PFSK-1 (cell line): ENCODE data around the gene AOPEP.

Source experiments
- FOXP2 ChIP-seq: optimal IDR thresholded peaks from 2 replicates; pipeline ENCODE3; 2011; ENCODE audit warnings: borderline replicate concordance, control low read depth, inconsistent platforms; ENCODE audit not compliant: insufficient read depth; ENCODE audit errors: extremely low read length, extremely low read depth
- POLR2AphosphoS5 ChIP-seq: IDR thresholded peaks from 2 replicates; pipeline ENCODE4 v1.6.1; 2012; ENCODE audit warnings: low read depth, mild to moderate bottlenecking, control low read depth, low read length, moderate library complexity
- SIN3A ChIP-seq: IDR thresholded peaks from 2 replicates; pipeline ENCODE4 v1.6.1; 2012; ENCODE audit warnings: mild to moderate bottlenecking, low read length, moderate library complexity, borderline replicate concordance; ENCODE audit not compliant: insufficient read depth
- TAF1 ChIP-seq: IDR thresholded peaks from 2 replicates; pipeline ENCODE4 v1.6.1; 2012; ENCODE audit warnings: low read length, control low read depth, borderline replicate concordance; ENCODE audit not compliant: insufficient read depth
- TF ChIP-seq, protein P1 (sequence below), 2 experiments: IDR thresholded peaks; 2 replicates each; pipeline versions ENCODE4 v1.6.1 to v1.8.0; 2011 to 2012; ENCODE audit warnings: low read depth in 2 of 2, low read length in 2 of 2, control low read depth in 1 of 2, inconsistent platforms in 1 of 2, mild to moderate bottlenecking in 1 of 2, moderate library complexity in 1 of 2; ENCODE audit not compliant: insufficient read depth in 1 of 2

AOPEP gene

DNA sequence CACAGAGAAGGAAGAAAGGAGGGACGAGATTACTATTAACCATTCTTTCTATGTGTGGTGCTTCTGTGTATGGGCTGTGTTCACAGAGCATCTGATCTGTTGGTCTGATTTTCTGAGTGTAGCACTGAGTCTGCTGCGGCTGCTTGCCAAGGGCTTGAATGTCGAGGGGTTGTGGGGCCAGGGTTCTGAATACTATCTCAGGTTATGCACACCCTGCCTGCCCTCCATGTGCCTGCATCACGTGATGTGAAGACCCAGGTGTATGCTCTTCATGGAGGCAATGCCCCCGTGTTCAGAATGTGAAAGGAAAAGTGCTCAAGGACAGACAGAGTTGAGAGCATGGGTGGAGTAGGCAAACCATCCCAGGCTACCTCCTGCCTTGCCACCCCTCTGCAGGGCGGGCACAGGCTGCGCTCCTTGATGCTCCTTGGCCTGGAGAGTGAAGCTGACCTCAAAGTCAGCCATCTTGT lies 336.1 kb downstream of the AOPEP start:
- TF ChIP-seq POLR2AphosphoS5 (no peak), SIN3A (no peak), TAF1 (no peak), FOXP2 (no peak)
- TF ChIP-seq, protein P1, sequence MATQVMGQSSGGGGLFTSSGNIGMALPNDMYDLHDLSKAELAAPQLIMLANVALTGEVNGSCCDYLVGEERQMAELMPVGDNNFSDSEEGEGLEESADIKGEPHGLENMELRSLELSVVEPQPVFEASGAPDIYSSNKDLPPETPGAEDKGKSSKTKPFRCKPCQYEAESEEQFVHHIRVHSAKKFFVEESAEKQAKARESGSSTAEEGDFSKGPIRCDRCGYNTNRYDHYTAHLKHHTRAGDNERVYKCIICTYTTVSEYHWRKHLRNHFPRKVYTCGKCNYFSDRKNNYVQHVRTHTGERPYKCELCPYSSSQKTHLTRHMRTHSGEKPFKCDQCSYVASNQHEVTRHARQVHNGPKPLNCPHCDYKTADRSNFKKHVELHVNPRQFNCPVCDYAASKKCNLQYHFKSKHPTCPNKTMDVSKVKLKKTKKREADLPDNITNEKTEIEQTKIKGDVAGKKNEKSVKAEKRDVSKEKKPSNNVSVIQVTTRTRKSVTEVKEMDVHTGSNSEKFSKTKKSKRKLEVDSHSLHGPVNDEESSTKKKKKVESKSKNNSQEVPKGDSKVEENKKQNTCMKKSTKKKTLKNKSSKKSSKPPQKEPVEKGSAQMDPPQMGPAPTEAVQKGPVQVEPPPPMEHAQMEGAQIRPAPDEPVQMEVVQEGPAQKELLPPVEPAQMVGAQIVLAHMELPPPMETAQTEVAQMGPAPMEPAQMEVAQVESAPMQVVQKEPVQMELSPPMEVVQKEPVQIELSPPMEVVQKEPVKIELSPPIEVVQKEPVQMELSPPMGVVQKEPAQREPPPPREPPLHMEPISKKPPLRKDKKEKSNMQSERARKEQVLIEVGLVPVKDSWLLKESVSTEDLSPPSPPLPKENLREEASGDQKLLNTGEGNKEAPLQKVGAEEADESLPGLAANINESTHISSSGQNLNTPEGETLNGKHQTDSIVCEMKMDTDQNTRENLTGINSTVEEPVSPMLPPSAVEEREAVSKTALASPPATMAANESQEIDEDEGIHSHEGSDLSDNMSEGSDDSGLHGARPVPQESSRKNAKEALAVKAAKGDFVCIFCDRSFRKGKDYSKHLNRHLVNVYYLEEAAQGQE (IDR thresholded peaks at IDR 0.05; ENCODE audit: insufficient read depth in 1 of 2, low read depth in 2 of 2, low read length in 2 of 2): no peak

DNA sequence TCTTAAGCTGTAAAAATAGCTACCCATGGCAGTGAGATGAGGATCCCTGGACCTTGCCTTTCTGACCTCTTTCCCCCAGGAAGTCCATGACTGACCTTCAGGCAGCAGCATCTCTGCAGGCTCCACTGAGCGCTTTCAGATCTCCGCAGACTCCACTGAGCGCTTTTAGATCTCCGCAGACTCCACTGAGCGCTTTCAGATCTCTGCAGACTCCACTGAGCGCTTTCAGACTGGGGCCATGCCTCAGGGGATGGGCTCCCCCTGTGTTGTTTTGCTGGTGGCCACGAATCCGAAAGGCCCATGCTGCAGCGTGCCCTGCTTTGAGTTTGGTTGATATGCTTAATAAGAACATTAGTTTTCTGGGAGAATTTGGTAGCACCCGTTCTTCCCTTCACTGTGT lies 336.8 kb downstream of the AOPEP start:
- no peak for TF ChIP-seq POLR2AphosphoS5
- no peak for TF ChIP-seq SIN3A
- TF ChIP-seq, protein P1 (IDR thresholded peaks at IDR 0.05; ENCODE audit: insufficient read depth in 1 of 2, low read depth in 2 of 2, low read length in 2 of 2): no peak
- TF ChIP-seq TAF1: no peak
- no peak for TF ChIP-seq FOXP2

DNA sequence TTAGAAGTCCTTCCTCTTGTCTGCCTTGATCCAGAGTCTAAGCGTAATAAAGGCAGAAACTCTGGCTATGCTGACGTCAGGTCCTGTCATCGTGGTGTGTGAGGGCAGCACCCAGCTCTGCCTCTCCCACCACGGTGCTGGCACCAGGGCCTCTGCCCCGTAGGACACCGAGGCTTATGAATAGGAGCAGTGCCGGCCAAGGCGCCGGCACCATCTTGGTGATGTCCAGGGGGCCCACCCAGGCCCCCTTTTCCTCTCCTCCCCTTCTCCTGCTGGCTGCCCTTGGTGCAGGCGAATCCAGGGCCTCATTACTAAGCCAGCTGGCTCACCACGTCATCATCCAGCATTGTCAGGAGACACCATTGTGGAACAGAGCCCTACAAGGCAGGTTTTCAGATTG lies 338.7 kb downstream of the AOPEP start:
- TF ChIP-seq SIN3A (no peak), POLR2AphosphoS5 (no peak), TAF1 (no peak), FOXP2 (no peak)
- TF ChIP-seq, protein P1 (IDR thresholded peaks at IDR 0.05; ENCODE audit: insufficient read depth in 1 of 2, low read depth in 2 of 2, low read length in 2 of 2): no peak

DNA sequence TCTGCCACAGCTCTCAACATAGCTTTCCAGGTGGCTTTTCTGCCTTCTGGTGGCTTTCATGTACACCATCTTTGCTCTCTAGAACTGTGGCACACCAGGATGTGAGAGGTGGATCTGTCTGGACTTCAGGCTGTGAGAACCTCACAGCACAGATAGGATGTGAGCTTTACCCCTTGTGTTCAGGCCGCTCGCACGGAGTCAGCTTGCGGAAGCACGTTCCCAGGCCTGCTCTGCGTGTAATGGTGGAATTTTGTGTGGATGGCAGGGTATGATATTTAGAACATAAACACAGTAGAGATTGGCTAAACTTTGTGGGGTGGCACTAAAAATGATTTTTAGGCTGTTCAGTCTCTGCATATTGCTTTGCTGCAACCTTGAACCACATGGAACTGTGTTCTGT lies 340.6 kb downstream of the AOPEP start:
- TF ChIP-seq SIN3A (no peak), TAF1 (no peak), POLR2AphosphoS5 (no peak), FOXP2 (no peak)
- TF ChIP-seq, protein P1 (IDR thresholded peaks at IDR 0.05; ENCODE audit: insufficient read depth in 1 of 2, low read depth in 2 of 2, low read length in 2 of 2): no peak

DNA sequence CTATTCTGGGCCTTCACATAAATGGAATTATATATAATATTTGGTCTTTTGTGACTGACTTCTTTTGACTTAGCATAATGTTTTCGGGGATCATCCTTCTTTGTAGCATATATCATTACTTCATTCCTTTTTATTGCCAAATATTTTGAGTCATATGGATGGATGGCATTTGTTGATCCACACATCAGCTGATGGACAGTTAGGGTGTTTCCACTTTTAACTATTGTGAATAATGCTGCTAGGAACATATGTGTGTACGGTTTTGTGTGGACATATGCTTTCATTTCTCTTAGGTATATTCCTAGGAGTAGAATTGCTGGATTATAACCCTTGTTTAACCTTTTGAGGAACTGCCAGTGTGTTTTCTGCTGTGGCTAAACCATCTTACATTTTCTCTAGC lies 341.4 kb downstream of the AOPEP start:
- TF ChIP-seq, protein P1 (IDR thresholded peaks at IDR 0.05; ENCODE audit: insufficient read depth in 1 of 2, low read depth in 2 of 2, low read length in 2 of 2): no peak
- TF ChIP-seq POLR2AphosphoS5 (no peak), FOXP2 (no peak), TAF1 (no peak), SIN3A (no peak)
